IPS-18c (cell line): Measurements from ENCODE around the gene HSD3B7.
"Not testable (repeated sequence)": the region's sequence is repeated elsewhere in the genome, so short reads cannot be mapped to it uniquely, and the experiment has no call there.

Source experiments
- H3K4me3 ChIP-seq: 2 replicates; pipeline ENCODE4 v1.7.0; 2013; ENCODE audit warnings: low read depth, mild to moderate bottlenecking, low read length, moderate library complexity; ENCODE audit not compliant: insufficient read depth
- H3K9me3 ChIP-seq: one replicate; pipeline ENCODE4 v1.6.1; 2013; ENCODE audit warnings: mild to moderate bottlenecking, low read length, moderate library complexity; ENCODE audit not compliant: control insufficient read depth, insufficient read depth

The HSD3B7 gene

GRCh38 chr16:30984669-30985400 is at the start of gene HSD3B7:
TSS of gene HSD3B7 (plus strand) at chr16:30985207. CDS start at chr16:30985659, 452 bp downstream.
- Histone ChIP-seq H3K9me3 (no peaks in the 10 kb centered on the region), H3K4me3 (peak within 1 kb of the TSS; percentile 46; the same call in 1 of the 2 replicates)

- Histone ChIP-seq H3K9me3 (no peaks in the 10 kb centered on the region), H3K4me3 (no peak overlapping the region)
Observed at GRCh38 chr16:30937692-30938091, 47.3 kb upstream of the HSD3B7 start.

- H3K9me3 ChIP-seq, H3K4me3 ChIP-seq: not testable (repeated sequence)
Observed at GRCh38 chr16:30939571-30939970, 45.4 kb upstream of the HSD3B7 start.

- H3K4me3 ChIP-seq = no peak overlapping the region
- H3K9me3 ChIP-seq = no peaks in the 10 kb centered on the region
Observed at GRCh38 chr16:30941600-30942425, 43.2 kb upstream of the HSD3B7 start.

- Histone ChIP-seq H3K9me3 (no peaks in the 10 kb centered on the region), H3K4me3 (no peak overlapping the region)
Observed at GRCh38 chr16:30942426-30942806, 42.6 kb upstream of the HSD3B7 start.

- Histone ChIP-seq H3K4me3 (no peak overlapping the region), H3K9me3 (no peaks in the 10 kb centered on the region)
Observed at GRCh38 chr16:30944352-30944751, 40.7 kb upstream of the HSD3B7 start.

- Histone ChIP-seq H3K4me3 (no peak overlapping the region), H3K9me3 (no peaks in the 10 kb centered on the region)
Observed at GRCh38 chr16:30946671-30947540, 38.1 kb upstream of the HSD3B7 start.

- peak overlapping the region; percentile 58 for H3K4me3 ChIP-seq
- no peaks in the 10 kb centered on the region for H3K9me3 ChIP-seq
Observed at GRCh38 chr16:30947541-30947858, 37.5 kb upstream of the HSD3B7 start.

GRCh38 chr16:30947859-30948666 is 36.9 kb upstream of the HSD3B7 start:
- Histone ChIP-seq H3K4me3 (peak overlapping the region; percentile 78), H3K9me3 (no peaks in the 10 kb centered on the region)

GRCh38 chr16:30948667-30949649 is 36.0 kb upstream of the HSD3B7 start, which contains the start of gene ORAI3:
TSS of gene ORAI3 (plus strand) at chr16:30949068. CDS start at chr16:30949290, 222 bp downstream.
- Histone ChIP-seq H3K9me3 (no peaks in the 10 kb centered on the region), H3K4me3 (peak within 1 kb of the TSS; percentile 78)

GRCh38 chr16:30949650-30950515 is 35.1 kb upstream of the HSD3B7 start:
- H3K4me3 ChIP-seq = peak overlapping the region; percentile 78
- H3K9me3 ChIP-seq = no peaks in the 10 kb centered on the region

- no peak overlapping the region; the same call in 1 of the 2 replicates for H3K4me3 ChIP-seq
- H3K9me3 ChIP-seq = no peaks in the 10 kb centered on the region
Observed at GRCh38 chr16:30950516-30951065, 34.4 kb upstream of the HSD3B7 start.

- no peaks in the 10 kb centered on the region for H3K9me3 ChIP-seq
- no peak overlapping the region for H3K4me3 ChIP-seq
Observed at GRCh38 chr16:30951193-30951592, 33.8 kb upstream of the HSD3B7 start.

- H3K9me3 ChIP-seq = no peaks in the 10 kb centered on the region
- no peak overlapping the region for H3K4me3 ChIP-seq
Observed at GRCh38 chr16:30951750-30952149, 33.3 kb upstream of the HSD3B7 start.

GRCh38 chr16:30953111-30953510 is 31.9 kb upstream of the HSD3B7 start:
- Histone ChIP-seq H3K4me3 (no peak overlapping the region), H3K9me3 (no peaks in the 10 kb centered on the region)
